Erythroblast (primary cell): ENCODE results near the gene ZBTB7A.
A peak's percentile ranks its signal among the peaks of the same experiment; 100 is the strongest.

Experiments used
- DNase-seq, 2 experiments: peaks; one replicate each; lab custom pipeline; 2025; lab: John Stamatoyannopoulos, UW
- GATA1 ChIP-seq: IDR thresholded peaks from 2 replicates; pipeline ENCODE4 v1.6.1; 2011; ENCODE audit warnings: low read depth, mild to moderate bottlenecking, control low read depth, low read length, moderate library complexity
- POLR2A ChIP-seq: IDR thresholded peaks from 2 replicates; pipeline ENCODE4 v1.6.1; 2011; ENCODE audit warnings: mild to moderate bottlenecking, low read length

ZBTB7A gene

DNA sequence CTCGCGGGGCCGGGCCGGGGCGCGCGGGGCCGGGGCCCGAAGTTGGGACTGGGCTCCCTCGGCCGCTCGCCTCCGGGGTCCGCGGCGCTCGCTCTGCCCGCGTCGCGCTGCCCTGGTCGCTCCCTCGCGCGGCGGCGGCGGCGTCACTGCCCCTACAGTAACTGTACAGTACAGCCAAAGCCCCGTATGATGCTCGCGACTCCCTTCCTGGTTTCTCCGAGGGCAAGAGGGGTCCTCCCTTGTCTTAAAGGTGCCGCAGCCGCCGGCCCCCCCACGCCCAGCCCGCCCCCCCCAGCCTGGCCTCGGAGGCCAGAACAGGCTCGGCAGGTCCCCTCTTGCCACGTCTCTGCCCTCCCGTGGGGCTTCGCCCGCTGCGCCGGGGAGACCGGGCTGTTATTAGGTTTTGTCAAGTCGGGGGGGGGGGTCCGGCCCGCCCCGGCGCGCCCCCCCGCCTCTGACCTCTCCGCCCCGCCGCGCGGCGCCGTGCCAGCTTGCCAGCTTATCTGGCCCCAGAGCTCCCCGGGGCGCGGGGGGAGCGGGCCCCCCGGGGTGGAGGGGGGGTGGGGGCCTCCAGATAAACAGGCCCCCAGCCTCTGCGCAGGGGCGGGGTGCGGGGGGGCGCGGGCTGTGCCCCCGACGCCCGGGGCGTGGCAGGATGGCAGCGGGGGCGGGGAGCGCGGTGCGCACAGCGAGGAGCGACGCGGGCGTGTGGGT lies at the start of gene ZBTB7A:
Gene ZBTB7A, minus strand, starts transcription at position 218 of the 714 bp plus-strand sequence. CDS start 11,667 bp downstream, outside the sequence.
- peak; percentile 97 to 98 for DNase-seq
- TF ChIP-seq GATA1 (no peak), POLR2A (no peak)

DNA sequence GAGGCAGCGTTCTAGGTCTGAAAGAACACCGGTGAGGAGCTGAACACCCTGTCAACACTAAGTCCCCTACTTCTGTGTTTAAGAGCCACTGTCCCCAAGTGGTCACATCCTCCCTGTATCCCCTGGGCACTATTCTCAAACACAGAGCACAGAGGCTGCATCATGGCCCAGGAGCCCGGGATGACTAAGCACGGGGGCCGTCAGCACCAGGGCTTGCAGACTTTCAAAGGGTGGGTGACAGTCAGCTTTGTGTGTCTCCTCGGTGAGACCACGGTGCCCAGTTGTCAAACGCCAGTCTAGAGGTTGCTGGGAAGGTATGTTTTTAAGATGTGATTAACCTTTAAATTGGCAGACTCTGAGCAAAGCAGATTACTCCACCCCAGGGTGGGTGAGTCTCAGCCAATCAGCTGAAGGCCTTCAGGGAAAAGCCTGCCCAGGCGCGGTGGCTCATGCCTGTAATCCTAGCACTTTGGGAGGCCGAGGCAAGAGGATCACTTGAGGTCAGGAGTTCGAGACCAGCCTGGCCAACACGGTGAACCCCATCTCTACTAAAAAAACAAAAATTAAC lies 49.2 kb upstream of the ZBTB7A start:
- DNase-seq = no peak
- TF ChIP-seq GATA1 (no peak), POLR2A (no peak)

DNA sequence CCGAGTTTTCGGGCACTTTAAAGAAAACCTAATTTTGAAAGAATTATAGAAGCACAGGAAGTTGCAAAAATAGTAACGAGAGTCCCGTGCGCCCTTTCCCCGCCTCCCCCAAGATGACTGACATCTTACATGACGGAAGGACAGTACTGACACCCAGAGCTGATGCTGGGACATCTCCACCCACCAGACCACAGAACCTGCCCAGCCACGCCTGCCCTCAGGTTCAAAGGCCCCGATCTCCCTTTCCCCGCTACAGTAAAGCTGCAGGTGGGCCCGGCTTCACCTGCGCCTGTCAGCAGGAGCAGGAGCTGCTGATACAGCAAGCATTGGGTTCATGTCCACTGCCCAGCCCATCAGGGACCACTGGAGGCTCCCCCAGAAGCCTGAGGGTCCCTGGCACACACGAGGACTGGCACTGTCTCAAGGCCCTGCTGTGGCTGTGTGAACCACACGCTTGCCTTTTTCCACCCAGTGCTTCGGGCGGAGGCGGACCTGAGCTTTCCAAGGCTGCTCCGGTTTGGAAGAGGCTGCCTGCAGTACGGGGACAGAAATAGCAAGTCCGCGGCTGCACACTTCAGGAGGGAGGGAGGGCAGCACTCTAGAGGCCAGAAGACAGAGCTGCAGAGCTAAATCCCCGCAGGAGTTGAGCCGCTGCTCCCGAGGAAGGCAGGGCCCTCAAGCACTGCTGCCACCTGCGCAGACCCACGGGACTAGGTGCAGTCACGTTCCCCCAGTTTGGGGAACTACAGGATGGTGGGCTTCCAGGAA lies 48.5 kb upstream of the ZBTB7A start:
- DNase-seq = no peak
- TF ChIP-seq GATA1 = no peak
- no peak for TF ChIP-seq POLR2A

DNA sequence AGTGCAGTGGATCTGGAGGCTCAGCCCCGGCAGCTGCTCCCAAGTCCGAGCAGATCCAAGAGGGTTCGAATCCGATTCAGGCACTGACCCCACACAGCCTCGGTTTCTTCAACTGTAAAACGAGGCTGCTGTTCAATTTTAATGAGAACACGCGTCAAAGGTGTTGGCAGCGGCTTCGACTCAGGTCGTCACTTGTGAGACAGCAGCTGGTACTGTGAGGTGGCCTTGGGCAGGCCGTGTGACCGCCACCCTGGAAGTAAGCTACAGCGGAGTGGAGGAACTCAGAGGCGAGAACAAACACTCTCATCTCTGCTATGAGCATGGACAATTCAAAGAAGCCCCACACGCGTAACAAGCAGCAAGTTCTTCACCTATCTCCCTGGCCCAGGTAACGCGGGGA lies 47.5 kb upstream of the ZBTB7A start:
- DNase-seq = no peak
- no peak for TF ChIP-seq POLR2A
- no peak for TF ChIP-seq GATA1

DNA sequence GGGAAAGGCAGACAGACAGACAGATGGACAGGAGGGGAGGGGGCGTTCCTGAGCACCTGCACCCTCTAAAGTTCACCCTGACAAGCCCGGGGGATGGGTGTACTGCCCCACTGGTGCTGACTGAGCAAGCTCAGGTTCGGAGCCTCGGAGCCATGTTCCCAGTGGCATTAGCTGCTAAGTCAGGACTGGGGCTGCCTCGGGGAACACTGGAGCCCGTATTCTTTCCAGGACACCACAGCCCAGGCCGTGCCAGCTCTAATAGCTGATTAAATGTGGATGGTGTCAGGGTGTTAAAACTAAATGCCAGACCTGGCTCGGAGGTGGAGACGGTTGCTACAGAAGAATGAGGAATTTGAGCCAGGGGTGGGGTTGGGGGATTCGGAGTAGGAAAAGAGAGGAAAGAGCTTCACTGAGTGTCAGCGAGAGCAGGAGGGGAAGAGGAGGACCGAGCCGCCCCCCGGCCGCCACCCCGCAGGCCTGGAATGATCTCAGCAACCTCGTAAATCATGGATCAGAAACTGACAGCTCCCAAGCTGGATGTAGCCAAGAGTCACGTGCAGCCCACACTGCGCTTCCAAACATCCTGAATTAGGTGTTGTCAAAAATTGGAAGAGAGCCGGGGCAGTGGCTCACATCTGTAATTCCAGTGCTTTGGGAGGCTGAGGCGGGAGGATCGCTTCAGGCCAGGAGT lies 46.8 kb upstream of the ZBTB7A start:
- no peak for DNase-seq
- no peak for TF ChIP-seq POLR2A
- TF ChIP-seq GATA1 = no peak

DNA sequence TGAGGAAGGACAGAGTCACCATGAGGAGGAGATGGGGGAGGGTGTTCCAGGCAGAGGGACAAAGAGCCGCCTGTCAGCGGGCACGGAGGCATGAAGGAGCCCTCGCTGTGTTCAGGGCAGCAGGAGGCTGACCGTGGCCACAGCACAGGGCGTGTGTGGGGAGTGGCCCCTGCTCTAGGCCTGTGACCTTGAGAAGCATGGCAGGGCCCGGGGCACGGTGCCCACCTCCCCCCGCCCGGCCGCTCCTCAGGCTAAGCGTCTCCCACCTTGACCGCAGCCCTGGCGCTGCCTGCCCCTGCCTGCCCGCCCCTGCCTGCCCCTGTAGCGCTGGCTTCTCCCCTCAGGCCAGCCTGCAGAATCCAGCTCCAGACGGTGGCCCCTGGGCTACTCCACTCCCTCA lies 45.7 kb upstream of the ZBTB7A start:
- TF ChIP-seq GATA1 = no peak
- no peak for TF ChIP-seq POLR2A
- DNase-seq = no peak

DNA sequence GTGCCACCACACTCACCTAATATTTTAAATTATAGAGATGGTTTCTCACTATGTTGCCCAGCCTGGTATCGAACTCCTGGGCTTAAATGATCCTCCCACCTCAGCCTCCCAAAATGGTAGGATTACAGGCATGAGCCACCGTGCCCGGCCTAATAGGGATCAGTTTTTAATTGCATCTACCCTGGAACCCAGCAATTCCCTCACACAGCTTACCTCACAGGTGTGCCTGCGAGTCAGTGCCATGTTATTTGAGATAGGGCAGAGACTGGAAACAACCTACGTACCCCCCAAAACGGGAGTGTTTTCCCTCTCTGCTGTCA lies 42.9 kb upstream of the ZBTB7A start:
- TF ChIP-seq GATA1 = no peak
- TF ChIP-seq POLR2A = no peak
- no peak for DNase-seq

DNA sequence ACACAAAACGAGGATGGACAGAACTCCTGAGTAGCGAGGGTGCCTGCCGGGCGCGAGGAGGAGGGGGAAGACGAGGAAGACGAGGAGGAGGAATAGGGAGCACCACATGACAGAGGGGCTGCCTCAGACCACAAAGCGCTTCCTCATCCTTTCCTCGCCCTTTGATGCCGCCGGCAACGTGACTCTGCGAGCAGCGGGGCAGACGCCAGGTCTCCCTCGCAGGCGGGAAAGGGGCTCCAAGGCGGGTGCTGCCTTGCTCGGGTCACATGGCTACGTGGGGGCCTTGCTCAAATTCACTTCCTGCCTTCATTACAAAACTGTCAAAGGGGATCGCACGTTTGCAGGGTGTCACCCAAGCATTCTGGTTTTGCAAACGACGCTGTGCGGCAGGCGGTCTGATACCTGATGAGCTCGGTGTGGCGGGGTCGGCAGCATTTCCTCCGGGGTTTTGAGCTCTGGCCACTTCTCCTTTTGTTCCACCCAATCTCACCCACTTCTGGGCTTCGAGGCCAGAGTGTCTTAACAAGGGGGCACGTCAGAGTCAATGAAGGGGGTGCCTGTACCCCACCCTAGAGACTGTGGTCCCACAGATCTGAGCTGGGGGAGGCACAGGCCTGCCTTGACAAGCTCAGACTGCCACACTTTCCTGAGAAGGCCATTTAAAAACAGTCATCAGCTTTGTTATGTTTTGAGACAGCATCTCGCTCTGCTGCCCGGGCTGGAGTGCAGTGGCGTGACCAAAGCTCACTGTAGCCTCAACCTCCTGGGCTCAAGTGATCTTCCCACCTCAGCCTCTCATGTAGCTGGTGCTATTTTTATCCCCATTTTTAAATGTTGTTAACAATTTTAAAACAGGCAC lies 42.3 kb upstream of the ZBTB7A start:
- no peak for DNase-seq
- TF ChIP-seq GATA1 = no peak

DNA sequence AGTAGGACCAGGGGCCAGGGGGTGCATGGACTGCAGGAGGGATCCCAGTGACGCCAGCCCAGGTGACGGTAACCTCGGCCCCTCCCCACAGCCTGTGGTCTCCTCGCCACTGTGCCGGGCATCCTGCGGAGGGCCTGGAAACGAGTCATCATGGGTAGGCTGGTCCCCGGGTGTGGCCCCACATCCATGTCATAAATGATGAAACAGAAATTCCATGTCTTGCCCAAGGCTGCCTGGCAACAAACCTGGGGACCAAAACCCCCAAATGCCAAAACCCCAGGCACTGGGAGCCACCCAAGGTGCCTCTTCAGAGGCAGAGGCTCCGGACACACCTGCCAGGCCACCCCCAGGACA lies 36.4 kb upstream of the ZBTB7A start:
- TF ChIP-seq POLR2A (no peak), GATA1 (no peak)
- no peak for DNase-seq

DNA sequence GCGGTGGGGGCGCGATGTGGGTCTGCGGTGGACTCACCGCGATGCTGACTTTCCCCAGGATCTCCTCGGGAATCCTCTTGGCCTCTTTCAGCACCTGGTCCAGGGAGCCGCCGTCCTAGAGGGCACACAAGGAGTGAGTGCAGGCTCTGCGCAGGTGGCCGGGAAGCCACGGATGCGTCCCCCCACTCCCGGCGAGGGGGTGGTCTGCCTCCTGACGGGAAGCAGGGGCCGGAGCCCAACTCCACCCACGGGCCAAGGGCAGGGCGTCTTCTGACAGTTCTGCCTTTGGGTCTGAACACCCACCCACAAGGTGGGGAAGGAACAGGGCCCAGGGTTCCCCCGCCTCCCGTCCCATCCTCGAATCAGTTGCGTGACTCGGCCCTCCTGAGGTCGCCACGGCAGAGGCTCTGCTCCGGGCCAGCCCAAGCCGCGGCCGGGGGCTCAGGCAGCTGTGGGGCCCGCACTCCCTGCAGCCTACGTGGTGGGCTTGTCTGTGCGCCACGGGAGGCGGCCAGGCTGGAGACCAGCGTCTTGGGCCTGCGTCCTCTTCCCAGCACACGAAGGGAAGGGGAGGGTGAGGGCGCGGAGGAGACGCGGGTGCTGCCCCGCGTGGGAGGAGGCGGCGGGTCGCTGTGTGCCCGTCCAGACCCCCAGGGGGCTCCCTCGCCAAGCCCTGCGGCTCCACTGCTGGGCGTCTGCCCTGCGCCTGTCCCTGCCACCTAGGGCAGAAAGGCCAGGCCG lies 35.8 kb upstream of the ZBTB7A start:
- no peak for DNase-seq
- TF ChIP-seq POLR2A (no peak), GATA1 (no peak)

DNA sequence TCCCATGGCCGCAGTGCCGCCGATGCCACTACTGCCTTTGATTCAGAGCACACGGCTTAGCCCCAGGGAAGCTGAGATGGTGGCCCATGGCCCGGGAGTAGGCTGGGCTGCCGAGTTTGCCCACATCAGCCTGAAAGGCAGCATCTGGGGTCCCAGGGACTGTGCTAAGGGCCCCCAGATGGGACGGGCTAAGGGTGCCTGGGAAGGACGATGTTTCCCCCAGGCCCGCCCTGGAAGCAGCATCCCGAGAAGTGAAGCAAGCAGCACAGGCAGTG lies 34.7 kb upstream of the ZBTB7A start:
- DNase-seq = no peak
- no peak for TF ChIP-seq GATA1
- no peak for TF ChIP-seq POLR2A

DNA sequence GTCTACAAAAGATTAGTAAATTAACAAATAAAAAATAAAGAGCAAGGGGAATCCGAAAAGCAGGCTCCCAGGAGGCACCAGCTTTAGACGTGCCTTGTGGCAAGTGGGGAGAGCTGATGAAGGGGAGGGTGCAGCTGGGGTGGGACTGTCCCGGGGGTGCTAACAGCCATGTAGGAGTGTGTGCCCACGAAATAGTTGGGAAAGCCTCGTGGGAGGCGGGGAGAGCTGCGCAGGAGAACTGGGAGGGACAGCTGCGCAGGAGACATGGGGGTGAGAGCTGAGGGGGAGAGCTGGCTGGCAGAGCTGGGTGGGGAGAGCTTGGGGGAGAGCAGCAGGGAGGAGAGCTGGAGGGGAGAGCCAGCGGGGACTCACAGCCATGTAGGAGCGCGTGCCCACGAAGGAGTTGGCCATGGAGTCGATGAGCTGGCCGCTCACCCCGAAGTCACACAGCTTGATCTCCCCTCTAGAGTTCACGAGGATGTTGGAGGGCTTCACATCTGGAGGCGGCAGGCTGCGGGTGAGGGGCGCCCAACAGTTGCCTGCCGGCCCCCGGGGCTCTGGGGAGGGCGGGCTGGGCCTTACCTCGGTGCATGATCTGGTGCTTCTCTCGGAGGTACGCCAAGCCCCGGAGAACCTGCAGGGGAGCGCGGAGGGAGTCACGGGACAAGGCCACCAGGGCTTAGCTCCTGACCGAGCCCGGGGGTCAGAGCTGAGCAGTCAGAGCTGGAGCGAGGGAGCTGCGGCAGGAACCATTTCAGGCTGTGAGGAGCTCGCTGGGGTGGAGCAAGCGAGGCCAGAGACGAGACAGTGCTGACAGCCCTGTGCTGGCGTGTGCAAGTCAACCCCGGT lies 34.2 kb upstream of the ZBTB7A start:
- DNase-seq = no peak
- TF ChIP-seq POLR2A (no peak), GATA1 (no peak)
